Liver (tissue), 9 donors: ENCODE measurements around the gene CUTA. TPM values are rescaled to one million over a fixed set of nuclear protein-coding genes. Genes with fewer than 3 reads are reported as not detected.

Experiments
- DNase-seq: peaks from one replicate; pipeline ENCODE4 v3.0.0-alpha.2; 2017; ENCODE audit warnings: low spot score
- H3K27ac ChIP-seq, 2 donors: one replicate each; pipeline ENCODE4 v1.7.0; 2013; ENCODE audit warnings: inconsistent platforms in 2 of 2, low read length in 2 of 2, control low read depth in 1 of 2, low read depth in 1 of 2, mild to moderate bottlenecking in 1 of 2
- H3K27me3 ChIP-seq, 4 donors: one replicate each; pipeline versions ENCODE4 v1.6.1 to v1.7.0; 2013; ENCODE audit warnings: low read length in 3 of 4, inconsistent platforms in 1 of 4, mild to moderate bottlenecking in 1 of 4, moderate library complexity in 1 of 4; ENCODE audit not compliant: control insufficient read depth in 4 of 4, insufficient read depth in 4 of 4
- H3K36me3 ChIP-seq, 4 donors: one replicate each; pipeline versions ENCODE4 v1.6.1 to v1.7.0; 2013; ENCODE audit warnings: low read length in 3 of 4, mild to moderate bottlenecking in 3 of 4, low read depth in 1 of 4, moderate library complexity in 1 of 4; ENCODE audit not compliant: control insufficient read depth in 4 of 4, insufficient read depth in 3 of 4
- H3K4me1 ChIP-seq, 4 donors: one replicate each; pipeline versions ENCODE4 v1.6.1 to v1.7.0; 2013; ENCODE audit warnings: low read length in 3 of 4, mild to moderate bottlenecking in 3 of 4, moderate library complexity in 1 of 4; ENCODE audit not compliant: control insufficient read depth in 4 of 4, insufficient read depth in 4 of 4
- H3K4me3 ChIP-seq, 3 donors: one replicate each; pipeline versions ENCODE4 v1.6.1 to v1.7.0; 2013; ENCODE audit warnings: low read length in 3 of 3, control low read depth in 1 of 3, low read depth in 1 of 3, mild to moderate bottlenecking in 1 of 3
- H3K9ac ChIP-seq, 2 donors: one replicate each; pipeline ENCODE4 v1.7.0; 2013; ENCODE audit warnings: low read length in 2 of 2, mild to moderate bottlenecking in 2 of 2, moderate library complexity in 2 of 2, control low read depth in 1 of 2, low read depth in 1 of 2
- H3K9me3 ChIP-seq, 4 donors: one replicate each; pipeline versions ENCODE4 v1.6.1 to v1.7.0; 2013; ENCODE audit warnings: low read length in 3 of 4; ENCODE audit not compliant: control insufficient read depth in 4 of 4
- EGR1 ChIP-seq, 2 donors: IDR thresholded peaks; 2 replicates each; pipeline ENCODE4 v1.6.1; 2016 to 2018; ENCODE audit warnings: antibody characterized with exemption in 2 of 2, low read depth in 2 of 2
- FOXA1 ChIP-seq: IDR thresholded peaks from 2 replicates; pipeline ENCODE4 v1.6.1; 2016; ENCODE audit warnings: antibody characterized with exemption
- FOXA2 ChIP-seq: IDR thresholded peaks from 2 replicates; pipeline ENCODE4 v1.6.1; 2016; ENCODE audit warnings: antibody characterized with exemption
- GABPA ChIP-seq, 2 donors: IDR thresholded peaks in 1 of 2; conservative IDR thresholded peaks in 1 of 2; 2 replicates each; pipeline ENCODE4 v1.6.1; 2016; ENCODE audit warnings: antibody characterized with exemption in 2 of 2, mild to moderate bottlenecking in 1 of 2, moderate library complexity in 1 of 2
- HNF4A ChIP-seq, 2 donors: conservative IDR thresholded peaks; 2 replicates each; pipeline ENCODE4 v1.6.1; 2016; ENCODE audit warnings: antibody characterized with exemption in 2 of 2, mild to moderate bottlenecking in 2 of 2
- HNF4G ChIP-seq: IDR thresholded peaks from 2 replicates; pipeline ENCODE4 v1.6.1; 2016; ENCODE audit warnings: antibody characterized with exemption
- JUND ChIP-seq, 2 donors: IDR thresholded peaks; 2 replicates each; pipeline ENCODE4 v1.6.1; 2016; ENCODE audit warnings: antibody characterized with exemption in 2 of 2
- NR2F2 ChIP-seq: IDR thresholded peaks from 2 replicates; pipeline ENCODE4 v1.6.1; 2016; ENCODE audit warnings: antibody characterized with exemption
- RAD21 ChIP-seq, 2 donors: IDR thresholded peaks; 2 replicates each; pipeline ENCODE4 v1.6.1; 2016; ENCODE audit warnings: antibody characterized with exemption in 2 of 2, mild to moderate bottlenecking in 2 of 2
- RXRA ChIP-seq, 2 donors: IDR thresholded peaks; 2 replicates each; pipeline ENCODE4 v1.6.1; 2017 to 2018; ENCODE audit warnings: antibody characterized with exemption in 2 of 2, mild to moderate bottlenecking in 1 of 2
- SP1 ChIP-seq: IDR thresholded peaks from 2 replicates; pipeline ENCODE4 v1.6.1; 2018; ENCODE audit warnings: antibody characterized with exemption, mild to moderate bottlenecking
- TAF1 ChIP-seq: conservative IDR thresholded peaks from 2 replicates; pipeline ENCODE4 v1.6.1; 2016; ENCODE audit warnings: antibody characterized with exemption, mild to moderate bottlenecking
- YY1 ChIP-seq: IDR thresholded peaks from 2 replicates; pipeline ENCODE4 v1.6.1; 2016; ENCODE audit warnings: antibody characterized with exemption, mild to moderate bottlenecking
- WGBS: extraction: QIAGEN DNeasy Blood & Tissue Kit; methylation state at CpG from one replicate; pipeline ENCODE4 v1.1.7; 2013; 5-methylcytosine and 5-hydroxymethylcytosine counted together
- polyA plus RNA-seq, 2 donors: library from polyadenylated mRNA; stranded (reverse) in 1 of 2; unstranded in 1 of 2; fragments of 200-250 nt in 1 of 2; fragments of >200 nt in 1 of 2; fragmentation: Nextera tagmentation in 1 of 2; extraction: Ambion mirVana in 1 of 2; gene quantifications; one replicate each; pipeline versions ENCODE4 v1.2.1 to v1.2.3, GENCODE V29; 2013 to 2015
- total RNA-seq, 2 donors: library from RNA; depleted of rRNA; stranded (reverse); fragments of >200 nt; gene quantifications; one replicate each; pipeline ENCODE4 v1.2.3, GENCODE V29; 2014
- TF ChIP-seq, protein P1 (sequence below): IDR thresholded peaks from 2 replicates; pipeline ENCODE4 v1.6.1; 2016; ENCODE audit warnings: antibody characterized with exemption
- TF ChIP-seq, protein P2 (sequence below): fragments of 150-350 bp; IDR thresholded peaks from 2 replicates; pipeline ENCODE4 v1.5.1; 2017; ENCODE audit warnings: improper control_type of control experiment, low read depth, low read length; ENCODE audit not compliant: missing input control
- TF ChIP-seq, protein P3 (sequence below): IDR thresholded peaks from 2 replicates; pipeline ENCODE4 v1.6.1; 2016; ENCODE audit warnings: antibody characterized with exemption
- TF ChIP-seq, protein P4 (sequence below): IDR thresholded peaks from 2 replicates; pipeline ENCODE4 v1.6.1; 2016; ENCODE audit warnings: antibody characterized with exemption, mild to moderate bottlenecking
- TF ChIP-seq, protein P5 (sequence below): IDR thresholded peaks from 2 replicates; pipeline ENCODE4 v1.6.1; 2016; ENCODE audit warnings: antibody characterized with exemption
- donor health status: healthy.
- donor health status: healthy.
- donor health status: healthy.
- donor health status: healthy.
- donor health status: healthy.

Gene CUTA
- total and polyA plus RNA-seq, 4 donors: 33.1 to 164 (median 93.2) TPM

DNA sequence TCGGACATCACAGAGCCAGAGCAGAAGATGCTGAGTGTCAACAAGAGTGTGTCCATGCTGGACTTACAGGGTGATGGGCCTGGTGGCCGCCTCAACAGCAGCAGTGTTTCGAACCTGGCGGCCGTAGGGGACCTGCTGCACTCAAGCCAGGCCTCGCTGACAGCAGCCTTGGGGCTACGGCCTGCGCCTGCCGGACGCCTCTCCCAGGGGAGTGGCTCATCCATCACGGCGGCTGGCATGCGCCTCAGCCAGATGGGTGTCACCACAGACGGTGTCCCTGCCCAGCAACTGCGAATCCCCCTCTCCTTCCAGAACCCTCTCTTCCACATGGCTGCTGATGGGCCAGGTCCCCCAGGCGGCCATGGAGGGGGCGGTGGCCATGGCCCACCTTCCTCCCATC lies 25.1 kb upstream of the CUTA start (continued):
- TF ChIP-seq, protein P1, sequence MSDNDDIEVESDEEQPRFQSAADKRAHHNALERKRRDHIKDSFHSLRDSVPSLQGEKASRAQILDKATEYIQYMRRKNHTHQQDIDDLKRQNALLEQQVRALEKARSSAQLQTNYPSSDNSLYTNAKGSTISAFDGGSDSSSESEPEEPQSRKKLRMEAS: no peak

DNA sequence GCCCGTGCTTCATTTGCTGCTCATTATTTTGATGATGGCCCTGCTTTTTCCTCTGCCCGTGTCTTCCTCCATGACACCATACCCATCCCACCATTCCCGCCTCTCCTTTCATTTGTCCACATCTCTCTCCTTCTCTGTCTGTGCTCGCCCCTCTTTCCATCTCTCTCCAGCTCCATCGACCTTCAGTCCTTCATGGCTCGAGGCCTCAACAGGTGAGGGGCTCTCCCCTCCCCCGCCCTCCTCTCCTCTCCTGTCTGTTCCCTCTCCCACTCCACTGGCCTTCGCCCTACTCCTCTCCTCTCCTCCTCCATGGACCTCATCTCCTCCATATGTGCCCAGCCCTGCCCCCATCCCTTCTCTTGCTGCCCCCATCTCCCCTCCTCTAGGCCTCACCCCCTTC lies 24.4 kb upstream of the CUTA start:
- no peak for DNase-seq
- peaks cover 0 to 2% (median 0%) of the 10 kb centered on the region in 4 donors for H3K36me3 ChIP-seq
- TF ChIP-seq, protein P2, sequence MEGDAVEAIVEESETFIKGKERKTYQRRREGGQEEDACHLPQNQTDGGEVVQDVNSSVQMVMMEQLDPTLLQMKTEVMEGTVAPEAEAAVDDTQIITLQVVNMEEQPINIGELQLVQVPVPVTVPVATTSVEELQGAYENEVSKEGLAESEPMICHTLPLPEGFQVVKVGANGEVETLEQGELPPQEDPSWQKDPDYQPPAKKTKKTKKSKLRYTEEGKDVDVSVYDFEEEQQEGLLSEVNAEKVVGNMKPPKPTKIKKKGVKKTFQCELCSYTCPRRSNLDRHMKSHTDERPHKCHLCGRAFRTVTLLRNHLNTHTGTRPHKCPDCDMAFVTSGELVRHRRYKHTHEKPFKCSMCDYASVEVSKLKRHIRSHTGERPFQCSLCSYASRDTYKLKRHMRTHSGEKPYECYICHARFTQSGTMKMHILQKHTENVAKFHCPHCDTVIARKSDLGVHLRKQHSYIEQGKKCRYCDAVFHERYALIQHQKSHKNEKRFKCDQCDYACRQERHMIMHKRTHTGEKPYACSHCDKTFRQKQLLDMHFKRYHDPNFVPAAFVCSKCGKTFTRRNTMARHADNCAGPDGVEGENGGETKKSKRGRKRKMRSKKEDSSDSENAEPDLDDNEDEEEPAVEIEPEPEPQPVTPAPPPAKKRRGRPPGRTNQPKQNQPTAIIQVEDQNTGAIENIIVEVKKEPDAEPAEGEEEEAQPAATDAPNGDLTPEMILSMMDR: no peak
- no peak for TF ChIP-seq NR2F2
- no peak for TF ChIP-seq SP1
- no peak for TF ChIP-seq FOXA1
- no peak for TF ChIP-seq EGR1 (IDR thresholded peaks at IDR 0.05; ENCODE audit: low read depth in 2 of 2)
- TF ChIP-seq, protein P3, sequence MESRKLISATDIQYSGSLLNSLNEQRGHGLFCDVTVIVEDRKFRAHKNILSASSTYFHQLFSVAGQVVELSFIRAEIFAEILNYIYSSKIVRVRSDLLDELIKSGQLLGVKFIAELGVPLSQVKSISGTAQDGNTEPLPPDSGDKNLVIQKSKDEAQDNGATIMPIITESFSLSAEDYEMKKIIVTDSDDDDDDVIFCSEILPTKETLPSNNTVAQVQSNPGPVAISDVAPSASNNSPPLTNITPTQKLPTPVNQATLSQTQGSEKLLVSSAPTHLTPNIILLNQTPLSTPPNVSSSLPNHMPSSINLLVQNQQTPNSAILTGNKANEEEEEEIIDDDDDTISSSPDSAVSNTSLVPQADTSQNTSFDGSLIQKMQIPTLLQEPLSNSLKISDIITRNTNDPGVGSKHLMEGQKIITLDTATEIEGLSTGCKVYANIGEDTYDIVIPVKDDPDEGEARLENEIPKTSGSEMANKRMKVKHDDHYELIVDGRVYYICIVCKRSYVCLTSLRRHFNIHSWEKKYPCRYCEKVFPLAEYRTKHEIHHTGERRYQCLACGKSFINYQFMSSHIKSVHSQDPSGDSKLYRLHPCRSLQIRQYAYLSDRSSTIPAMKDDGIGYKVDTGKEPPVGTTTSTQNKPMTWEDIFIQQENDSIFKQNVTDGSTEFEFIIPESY: no peak
- TF ChIP-seq RAD21 (IDR thresholded peaks at IDR 0.05): no peak
- TF ChIP-seq, protein P1: no peak
- no peak for TF ChIP-seq YY1
- no peak for TF ChIP-seq FOXA2
- TF ChIP-seq RXRA (IDR thresholded peaks at IDR 0.05): no peak
- TF ChIP-seq HNF4G: no peak
- TF ChIP-seq, protein P4, sequence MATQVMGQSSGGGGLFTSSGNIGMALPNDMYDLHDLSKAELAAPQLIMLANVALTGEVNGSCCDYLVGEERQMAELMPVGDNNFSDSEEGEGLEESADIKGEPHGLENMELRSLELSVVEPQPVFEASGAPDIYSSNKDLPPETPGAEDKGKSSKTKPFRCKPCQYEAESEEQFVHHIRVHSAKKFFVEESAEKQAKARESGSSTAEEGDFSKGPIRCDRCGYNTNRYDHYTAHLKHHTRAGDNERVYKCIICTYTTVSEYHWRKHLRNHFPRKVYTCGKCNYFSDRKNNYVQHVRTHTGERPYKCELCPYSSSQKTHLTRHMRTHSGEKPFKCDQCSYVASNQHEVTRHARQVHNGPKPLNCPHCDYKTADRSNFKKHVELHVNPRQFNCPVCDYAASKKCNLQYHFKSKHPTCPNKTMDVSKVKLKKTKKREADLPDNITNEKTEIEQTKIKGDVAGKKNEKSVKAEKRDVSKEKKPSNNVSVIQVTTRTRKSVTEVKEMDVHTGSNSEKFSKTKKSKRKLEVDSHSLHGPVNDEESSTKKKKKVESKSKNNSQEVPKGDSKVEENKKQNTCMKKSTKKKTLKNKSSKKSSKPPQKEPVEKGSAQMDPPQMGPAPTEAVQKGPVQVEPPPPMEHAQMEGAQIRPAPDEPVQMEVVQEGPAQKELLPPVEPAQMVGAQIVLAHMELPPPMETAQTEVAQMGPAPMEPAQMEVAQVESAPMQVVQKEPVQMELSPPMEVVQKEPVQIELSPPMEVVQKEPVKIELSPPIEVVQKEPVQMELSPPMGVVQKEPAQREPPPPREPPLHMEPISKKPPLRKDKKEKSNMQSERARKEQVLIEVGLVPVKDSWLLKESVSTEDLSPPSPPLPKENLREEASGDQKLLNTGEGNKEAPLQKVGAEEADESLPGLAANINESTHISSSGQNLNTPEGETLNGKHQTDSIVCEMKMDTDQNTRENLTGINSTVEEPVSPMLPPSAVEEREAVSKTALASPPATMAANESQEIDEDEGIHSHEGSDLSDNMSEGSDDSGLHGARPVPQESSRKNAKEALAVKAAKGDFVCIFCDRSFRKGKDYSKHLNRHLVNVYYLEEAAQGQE: no peak
- TF ChIP-seq JUND (IDR thresholded peaks at IDR 0.05): no peak
- no peak for TF ChIP-seq GABPA (IDR thresholded peaks at IDR 0.05 in 1 of 2, conservative IDR thresholded peaks at IDR 0.05 in 1 of 2)
- TF ChIP-seq HNF4A (conservative IDR thresholded peaks at IDR 0.05): no peak
- TF ChIP-seq, protein P5, sequence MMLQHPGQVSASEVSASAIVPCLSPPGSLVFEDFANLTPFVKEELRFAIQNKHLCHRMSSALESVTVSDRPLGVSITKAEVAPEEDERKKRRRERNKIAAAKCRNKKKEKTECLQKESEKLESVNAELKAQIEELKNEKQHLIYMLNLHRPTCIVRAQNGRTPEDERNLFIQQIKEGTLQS: no peak
- TF ChIP-seq TAF1: no peak
- no peak overlapping the region for H3K27ac ChIP-seq
- WGBS: 88% methylated on average over 8 of the region's 8 CpGs
- H3K9ac ChIP-seq: no peak overlapping the region
- no peaks in the 10 kb centered on the region for H3K27me3 ChIP-seq
- no peak overlapping the region for H3K4me3 ChIP-seq
- H3K4me1 ChIP-seq: no peaks in the 10 kb centered on the region
- no peaks in the 10 kb centered on the region for H3K9me3 ChIP-seq
